ENCODE results near the gene HPS4. TPM values are rescaled to one million over a fixed set of nuclear protein-coding genes. Genes with fewer than 3 reads are reported as not detected.
"Not testable (repeated sequence)": the region's sequence is repeated elsewhere in the genome, so short reads cannot be mapped to it uniquely, and the experiment has no call there.

Gene HPS4
- polyA plus RNA-seq, 1 experiment, result 22.5 TPM

DNA sequence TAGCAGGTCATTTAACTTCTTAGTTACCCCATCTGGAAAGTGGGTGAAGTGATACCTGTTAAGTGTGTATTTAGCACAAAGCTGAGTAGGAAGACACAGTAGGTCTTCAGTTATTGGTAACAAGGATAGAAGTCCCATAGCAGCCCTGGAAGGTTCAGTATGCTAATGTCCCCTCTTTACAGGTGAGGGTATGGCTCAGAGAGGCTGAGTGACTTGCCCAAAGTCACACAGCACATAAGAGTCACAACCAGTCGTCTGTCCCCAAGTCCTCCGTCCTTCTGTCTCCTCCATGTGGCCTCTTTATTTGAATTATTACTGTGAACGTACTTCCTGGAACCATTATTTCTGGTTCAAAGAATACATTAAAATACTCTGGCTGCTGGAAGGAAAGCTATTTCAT, 44.0 kb downstream of the HPS4 start:
- H3K36me3 ChIP-seq (ENCODE audit: control insufficient read depth, insufficient read depth, low read length), result no peaks in the 10 kb centered on the region
- no peak for DNase-seq (ENCODE audit: low read depth)
- H3K27me3 ChIP-seq (ENCODE audit: control insufficient read depth, insufficient read depth, low read length), result no peaks in the 10 kb centered on the region
- TF ChIP-seq, protein P1, sequence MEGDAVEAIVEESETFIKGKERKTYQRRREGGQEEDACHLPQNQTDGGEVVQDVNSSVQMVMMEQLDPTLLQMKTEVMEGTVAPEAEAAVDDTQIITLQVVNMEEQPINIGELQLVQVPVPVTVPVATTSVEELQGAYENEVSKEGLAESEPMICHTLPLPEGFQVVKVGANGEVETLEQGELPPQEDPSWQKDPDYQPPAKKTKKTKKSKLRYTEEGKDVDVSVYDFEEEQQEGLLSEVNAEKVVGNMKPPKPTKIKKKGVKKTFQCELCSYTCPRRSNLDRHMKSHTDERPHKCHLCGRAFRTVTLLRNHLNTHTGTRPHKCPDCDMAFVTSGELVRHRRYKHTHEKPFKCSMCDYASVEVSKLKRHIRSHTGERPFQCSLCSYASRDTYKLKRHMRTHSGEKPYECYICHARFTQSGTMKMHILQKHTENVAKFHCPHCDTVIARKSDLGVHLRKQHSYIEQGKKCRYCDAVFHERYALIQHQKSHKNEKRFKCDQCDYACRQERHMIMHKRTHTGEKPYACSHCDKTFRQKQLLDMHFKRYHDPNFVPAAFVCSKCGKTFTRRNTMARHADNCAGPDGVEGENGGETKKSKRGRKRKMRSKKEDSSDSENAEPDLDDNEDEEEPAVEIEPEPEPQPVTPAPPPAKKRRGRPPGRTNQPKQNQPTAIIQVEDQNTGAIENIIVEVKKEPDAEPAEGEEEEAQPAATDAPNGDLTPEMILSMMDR (IDR thresholded peaks at IDR 0.05; ENCODE audit: insufficient read depth, low read depth, low read length), result no peak
- POLR2A ChIA-PET, result interaction anchor here (1.0 kb wide), 1 partner anchor 8 kb away, joined by 3 read pairs; no protein-coding TSS in a partner anchor
- CTCF ChIA-PET, result interaction anchor here (1.0 kb wide), 1 partner anchor 28 kb away, joined by 3 read pairs; no protein-coding TSS in a partner anchor
- no peak overlapping the region for H3K4me3 ChIP-seq (ENCODE audit: low read depth, low read length)

DNA sequence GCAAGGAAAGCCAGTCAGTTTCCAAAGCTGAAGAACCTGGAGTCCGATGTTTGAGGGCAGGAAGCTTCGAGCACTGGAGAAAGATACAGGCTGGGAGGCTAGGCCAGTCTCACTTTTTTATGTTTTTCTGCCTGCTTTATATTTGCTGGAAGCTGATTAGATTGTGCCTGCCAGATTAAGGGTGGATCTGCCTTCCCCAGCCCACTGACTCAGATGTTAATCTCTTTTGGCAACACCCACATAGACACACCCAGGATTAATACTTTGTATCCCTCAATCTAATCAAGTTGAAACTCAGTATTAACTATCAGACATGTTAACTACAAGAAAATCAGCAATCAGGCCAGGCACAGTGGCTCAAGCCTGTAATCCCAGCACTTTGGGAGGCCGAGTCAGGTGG, 44.8 kb downstream of the HPS4 start:
- POLR2A ChIA-PET; H3K4me3 ChIP-seq (ENCODE audit: low read depth, low read length); H3K36me3 ChIP-seq (ENCODE audit: control insufficient read depth, insufficient read depth, low read length); DNase-seq (ENCODE audit: low read depth); H3K27me3 ChIP-seq (ENCODE audit: control insufficient read depth, insufficient read depth, low read length): not testable (repeated sequence)
- CTCF ChIA-PET, result interaction anchor here (0.6 to 2.2 kb wide), 3 partner anchors 22 to 29 kb away, joined by 3 to 13 read pairs (median 3); no protein-coding TSS in a partner anchor

DNA sequence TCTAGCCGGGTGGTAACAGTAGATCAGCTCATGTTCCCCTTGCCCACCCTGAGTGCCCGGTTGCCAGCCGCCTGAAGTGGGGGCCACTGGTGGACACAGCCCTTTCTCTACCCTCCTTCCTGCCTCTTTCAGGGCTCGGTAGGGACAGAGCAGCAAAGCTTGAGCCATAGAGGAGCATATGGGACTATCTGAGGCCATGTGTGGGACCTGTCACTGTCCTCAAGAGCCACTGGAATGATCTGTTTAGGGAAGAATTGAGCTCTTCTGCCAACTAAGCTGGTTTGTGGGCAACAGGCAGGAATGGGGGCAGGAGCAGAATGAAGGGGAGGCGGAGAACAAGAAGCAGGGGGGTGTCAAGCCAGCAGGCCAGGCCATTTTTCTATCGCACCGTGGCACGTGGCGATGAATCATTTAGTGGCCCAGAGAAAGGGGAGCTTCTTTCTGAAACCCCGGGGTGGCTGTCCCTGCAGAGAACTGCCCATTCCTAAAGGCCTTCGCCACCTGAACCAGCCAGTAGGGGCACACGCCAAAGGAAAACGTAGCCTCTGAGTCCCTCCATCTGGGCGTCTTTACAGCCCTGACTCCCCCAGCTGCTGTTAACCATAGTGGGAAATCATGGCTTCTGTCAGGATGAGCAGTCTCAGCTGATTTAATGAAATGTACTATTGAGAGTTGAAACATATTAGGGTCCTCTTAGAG, 45.7 kb downstream of the HPS4 start:
- CTCF ChIA-PET, result interaction anchor here (1.2 to 2.2 kb wide), 2 partner anchors 15 to 23 kb away, joined by 3 to 13 read pairs; no protein-coding TSS in a partner anchor
- TF ChIP-seq, protein P1 (IDR thresholded peaks at IDR 0.05; ENCODE audit: insufficient read depth, low read depth, low read length), result no peak
- H3K4me3 ChIP-seq (ENCODE audit: low read depth, low read length), result no peak overlapping the region
- DNase-seq (ENCODE audit: low read depth), result no peak
- POLR2A ChIA-PET, result no interaction called here
- H3K27me3 ChIP-seq (ENCODE audit: control insufficient read depth, insufficient read depth, low read length), result no peaks in the 10 kb centered on the region
- no peaks in the 10 kb centered on the region for H3K36me3 ChIP-seq (ENCODE audit: control insufficient read depth, insufficient read depth, low read length)

DNA sequence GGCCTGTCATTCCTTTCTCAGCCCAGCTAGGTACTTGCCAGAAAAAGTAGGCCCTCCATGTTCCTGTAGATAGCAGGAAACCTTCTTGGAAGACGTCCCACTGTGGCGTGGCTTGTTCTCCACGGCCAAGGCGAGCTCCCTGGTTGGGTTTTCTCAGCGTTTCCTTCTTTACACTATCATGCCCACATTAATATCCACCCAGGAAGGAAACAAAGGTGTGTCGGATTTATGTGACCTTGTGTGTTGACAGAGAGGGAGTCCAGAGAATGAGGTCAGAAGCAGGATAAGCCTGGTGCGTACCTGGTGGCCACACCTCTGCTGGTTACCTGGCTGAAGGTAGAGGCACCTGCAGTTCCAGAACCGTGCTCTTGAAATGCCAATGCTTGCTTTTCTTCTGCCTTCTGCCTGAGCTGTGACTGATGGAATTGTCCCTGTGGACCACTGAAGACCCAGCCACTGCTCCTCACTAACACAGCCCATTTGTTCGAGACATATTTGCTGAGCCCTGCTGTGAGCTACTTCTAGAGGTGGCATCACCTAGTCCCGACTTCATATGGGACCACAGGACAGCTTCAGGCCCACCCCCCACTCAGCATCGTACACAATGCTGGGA, 46.6 kb downstream of the HPS4 start:
- ChIA-PET POLR2A (interaction anchor here (0.6 kb wide), 1 partner anchor 141 kb away, joined by 8 read pairs; no protein-coding TSS in a partner anchor), CTCF (interaction anchor here (1.2 to 2.2 kb wide), 2 partner anchors 16 to 24 kb away, joined by 3 to 13 read pairs; no protein-coding TSS in a partner anchor)
- DNase-seq (ENCODE audit: low read depth), result no peak
- Histone ChIP-seq H3K27me3 (ENCODE audit: control insufficient read depth, insufficient read depth, low read length) (no peaks in the 10 kb centered on the region), H3K4me3 (ENCODE audit: low read depth, low read length) (no peak overlapping the region), H3K36me3 (ENCODE audit: control insufficient read depth, insufficient read depth, low read length) (no peaks in the 10 kb centered on the region)
- TF ChIP-seq, protein P1 (IDR thresholded peaks at IDR 0.05; ENCODE audit: insufficient read depth, low read depth, low read length), result no peak

DNA sequence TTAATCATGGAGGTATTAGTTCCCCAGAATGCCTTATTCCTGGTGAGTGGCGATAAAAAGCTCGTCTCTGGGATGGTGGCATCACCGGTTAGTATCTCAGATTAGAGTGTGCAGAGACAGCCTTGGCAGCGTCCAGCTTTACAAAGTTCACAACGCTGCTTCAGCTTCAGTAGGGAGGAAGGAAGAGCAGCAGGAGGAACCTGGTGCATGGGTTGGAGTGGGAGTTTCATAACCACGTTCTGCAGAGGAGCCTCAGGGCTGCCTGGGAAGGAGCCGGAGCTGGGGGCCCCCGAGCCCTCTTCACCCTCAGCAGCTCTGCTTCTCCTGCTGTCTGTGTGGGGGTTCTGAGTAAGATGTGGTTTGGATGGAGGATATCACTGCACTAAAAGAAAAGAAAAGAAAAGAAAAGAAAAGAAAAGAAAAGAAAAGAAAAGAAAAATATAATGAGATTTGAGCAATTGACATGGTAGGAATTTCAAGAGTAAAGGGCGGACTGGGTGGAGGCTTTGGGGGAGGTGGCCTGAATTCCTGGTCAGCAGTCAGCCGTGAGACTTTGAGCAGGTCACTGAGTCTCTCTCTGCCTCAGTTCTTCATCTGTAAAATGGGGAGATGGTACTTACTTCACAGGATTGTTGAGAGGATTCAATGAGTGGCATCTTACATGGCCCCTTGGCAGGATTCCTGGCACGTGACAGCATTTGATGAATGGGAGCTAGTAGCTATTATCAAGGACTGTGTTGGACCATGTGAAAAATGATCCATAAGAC, 48.1 kb downstream of the HPS4 start:
- H3K4me3 ChIP-seq (ENCODE audit: low read depth, low read length), result no peak overlapping the region
- no peaks in the 10 kb centered on the region for H3K36me3 ChIP-seq (ENCODE audit: control insufficient read depth, insufficient read depth, low read length)
- TF ChIP-seq, protein P1 (IDR thresholded peaks at IDR 0.05; ENCODE audit: insufficient read depth, low read depth, low read length), result no peak
- DNase-seq (ENCODE audit: low read depth), result no peak
- ChIA-PET CTCF (interaction anchor here (0.6 to 1.1 kb wide), 2 partner anchors 26 to 72 kb away, joined by 3 to 5 read pairs; no protein-coding TSS in a partner anchor), POLR2A (no interaction called here)
- no peaks in the 10 kb centered on the region for H3K27me3 ChIP-seq (ENCODE audit: control insufficient read depth, insufficient read depth, low read length)
